Peyer's patch (tissue), 4 donors: ENCODE results near the gene KIF21B. TPM values are rescaled to one million over a fixed set of nuclear protein-coding genes. Genes with fewer than 3 reads are reported as not detected.

Experiments
- DNase-seq, 3 donors: peaks; one replicate each; pipeline ENCODE4 v3.0.0-alpha.2; 2017 to 2019
- H3K27ac ChIP-seq, 4 donors: fragments of 200-600 bp; sonication (generic); one replicate each; pipeline ENCODE4 v1.5.1; 2016 to 2019
- H3K27me3 ChIP-seq, 2 donors: fragments of 200-600 bp; sonication (generic); one replicate each; pipeline ENCODE4 v1.5.1; 2019
- H3K36me3 ChIP-seq, 3 donors: fragments of 200-600 bp; sonication (generic); one replicate each; pipeline ENCODE4 v1.5.1; 2016 to 2019
- H3K4me1 ChIP-seq, 4 donors: fragments of 200-600 bp; sonication (generic); one replicate each; pipeline ENCODE4 v1.5.1; 2016 to 2019
- H3K4me3 ChIP-seq, 4 donors: fragments of 200-600 bp; sonication (generic); 1 replicate in 3 of 4; 2 replicates in 1 of 4; pipeline ENCODE4 v1.5.1; 2016 to 2019; ENCODE audit warnings: mild to moderate bottlenecking in 1 of 4
- H3K9me3 ChIP-seq, 4 donors: fragments of 200-600 bp; sonication (generic); one replicate each; pipeline ENCODE4 v1.5.1; 2016 to 2019; ENCODE audit warnings: mild to moderate bottlenecking in 1 of 4
- POLR2A ChIP-seq, 2 donors: fragments of 450-650 bp; IDR thresholded peaks; one replicate each; pipeline ENCODE4 v1.5.1; 2017; ENCODE audit warnings: antibody characterized with exemption in 2 of 2, mild to moderate bottlenecking in 2 of 2, moderate library complexity in 2 of 2
- total RNA-seq, 4 donors: library from RNA; depleted of rRNA; stranded (reverse); fragments of >200 nt; gene quantifications; one replicate each; pipeline ENCODE4 v1.1.0, GENCODE V29; 2016
- TF ChIP-seq, protein P1 (sequence below), 6 experiments: fragments of 450-650 bp in 4 of 6; fragments of 200-600 bp in 2 of 6; sonication (generic) in 1 of 6; IDR thresholded peaks; one replicate each; pipeline ENCODE4 v1.5.1; 2017 to 2019; ENCODE audit warnings: antibody characterized with exemption in 6 of 6, mild to moderate bottlenecking in 3 of 6, moderate library complexity in 1 of 6

Gene KIF21B
- total RNA-seq, 4 donors from 2014 or later = 6.7 to 19.0 (median 13.3) TPM

DNA sequence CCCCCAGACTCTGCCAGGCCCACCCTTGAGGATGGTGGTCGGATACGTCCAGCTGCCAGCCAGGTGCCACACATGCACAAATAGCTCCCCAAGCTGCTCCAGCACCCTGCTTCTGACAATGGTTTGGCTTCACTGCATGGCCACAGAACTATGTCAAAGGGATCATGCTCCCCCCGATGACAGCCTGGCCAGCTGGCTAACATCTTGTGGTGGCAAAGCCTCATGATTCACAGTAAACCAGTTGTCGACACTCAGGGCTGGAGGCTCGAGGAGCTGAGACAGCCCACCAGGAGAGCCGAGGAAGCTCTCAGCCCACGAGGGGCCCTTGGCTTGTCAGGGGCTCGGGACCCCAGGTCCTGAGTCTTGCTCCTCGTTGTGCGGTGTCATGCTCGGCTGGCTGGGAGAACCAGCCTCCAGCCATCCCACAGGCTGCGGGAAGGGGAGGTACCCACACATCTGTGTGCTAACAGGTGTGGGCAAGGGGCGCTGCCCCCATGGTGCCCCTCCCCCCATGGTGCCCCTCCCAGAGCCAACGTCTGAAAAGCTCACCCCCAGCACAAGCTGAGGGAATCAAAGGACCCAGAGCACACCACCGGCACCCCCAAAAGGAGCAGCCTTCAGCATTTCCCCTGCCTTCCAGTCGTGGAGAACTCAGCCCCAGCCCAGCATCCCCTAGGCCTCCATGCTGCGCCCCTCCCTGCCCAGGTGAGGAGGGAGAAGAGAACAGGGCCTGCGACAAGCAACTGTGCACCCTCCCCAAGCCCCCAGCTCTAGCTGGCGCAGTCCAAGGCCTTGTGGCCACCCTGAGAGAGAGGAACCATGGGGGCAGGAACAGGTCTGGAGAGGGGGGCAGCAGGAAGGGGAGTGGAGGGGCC is 41.2 kb downstream of the KIF21B start:
- Histone ChIP-seq H3K4me1 (no peaks in the 10 kb centered on the region), H3K27me3 (no peaks in the 10 kb centered on the region), H3K4me3 (no peak overlapping the region), H3K27ac (no peak overlapping the region), H3K9me3 (no peaks in the 10 kb centered on the region), H3K36me3 (peaks cover 0 to 11% (median 0%) of the 10 kb centered on the region in 3 donors)
- DNase-seq = no peak
- TF ChIP-seq, protein P1, sequence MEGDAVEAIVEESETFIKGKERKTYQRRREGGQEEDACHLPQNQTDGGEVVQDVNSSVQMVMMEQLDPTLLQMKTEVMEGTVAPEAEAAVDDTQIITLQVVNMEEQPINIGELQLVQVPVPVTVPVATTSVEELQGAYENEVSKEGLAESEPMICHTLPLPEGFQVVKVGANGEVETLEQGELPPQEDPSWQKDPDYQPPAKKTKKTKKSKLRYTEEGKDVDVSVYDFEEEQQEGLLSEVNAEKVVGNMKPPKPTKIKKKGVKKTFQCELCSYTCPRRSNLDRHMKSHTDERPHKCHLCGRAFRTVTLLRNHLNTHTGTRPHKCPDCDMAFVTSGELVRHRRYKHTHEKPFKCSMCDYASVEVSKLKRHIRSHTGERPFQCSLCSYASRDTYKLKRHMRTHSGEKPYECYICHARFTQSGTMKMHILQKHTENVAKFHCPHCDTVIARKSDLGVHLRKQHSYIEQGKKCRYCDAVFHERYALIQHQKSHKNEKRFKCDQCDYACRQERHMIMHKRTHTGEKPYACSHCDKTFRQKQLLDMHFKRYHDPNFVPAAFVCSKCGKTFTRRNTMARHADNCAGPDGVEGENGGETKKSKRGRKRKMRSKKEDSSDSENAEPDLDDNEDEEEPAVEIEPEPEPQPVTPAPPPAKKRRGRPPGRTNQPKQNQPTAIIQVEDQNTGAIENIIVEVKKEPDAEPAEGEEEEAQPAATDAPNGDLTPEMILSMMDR (IDR thresholded peaks at IDR 0.05) = no peak
- TF ChIP-seq POLR2A (IDR thresholded peaks at IDR 0.05) = no peak

DNA sequence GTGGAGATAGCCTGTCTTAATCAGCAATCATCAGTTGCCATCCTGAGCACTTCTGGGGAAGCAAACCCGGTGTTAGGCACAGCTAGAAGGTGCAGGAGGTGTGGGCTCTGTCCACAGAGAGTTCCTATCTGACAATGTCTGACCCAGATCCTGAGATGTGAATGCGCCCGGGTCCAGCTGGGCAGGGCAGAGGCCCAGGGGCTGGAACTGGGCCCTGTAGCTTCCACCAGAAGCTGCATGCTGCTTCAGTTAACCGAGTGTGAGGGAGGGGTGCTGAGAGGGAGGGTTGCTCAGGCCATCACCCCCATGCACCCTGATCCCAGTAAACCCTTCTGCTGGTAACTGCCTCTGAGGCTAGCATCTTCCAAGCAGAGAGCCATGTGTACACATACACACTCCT is 42.2 kb downstream of the KIF21B start:
- DNase-seq = no peak
- no peak overlapping the region for H3K27ac ChIP-seq
- H3K36me3 ChIP-seq = peaks cover 0 to under 1% (median 0%) of the 10 kb centered on the region in 3 donors
- H3K27me3 ChIP-seq = no peaks in the 10 kb centered on the region
- no peaks in the 10 kb centered on the region for H3K9me3 ChIP-seq
- no peak for TF ChIP-seq POLR2A (IDR thresholded peaks at IDR 0.05)
- TF ChIP-seq, protein P1 (IDR thresholded peaks at IDR 0.05) = no peak
- no peaks in the 10 kb centered on the region for H3K4me1 ChIP-seq
- no peak overlapping the region for H3K4me3 ChIP-seq

DNA sequence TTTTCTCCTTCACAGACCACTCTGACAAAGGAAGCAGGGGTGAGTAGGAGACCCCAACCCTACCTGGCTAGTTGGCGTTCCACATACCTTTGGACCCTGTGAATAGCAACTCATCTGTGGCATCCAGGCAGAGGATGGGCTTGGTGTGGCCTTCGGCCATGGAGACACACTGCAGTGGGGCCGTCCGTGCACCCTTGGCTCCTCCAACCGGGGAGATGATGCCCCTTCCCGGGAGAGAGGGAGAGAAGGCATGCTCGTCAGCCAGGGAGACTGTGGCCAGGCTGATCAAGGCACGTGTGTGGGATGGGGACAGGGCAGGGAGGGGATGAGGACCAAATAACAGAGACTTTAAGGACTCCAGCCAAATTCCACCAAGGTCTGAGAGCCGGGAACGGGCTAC is 42.6 kb downstream of the KIF21B start:
- H3K9me3 ChIP-seq = no peaks in the 10 kb centered on the region
- no peaks in the 10 kb centered on the region for H3K27me3 ChIP-seq
- H3K27ac ChIP-seq = no peak overlapping the region

DNA sequence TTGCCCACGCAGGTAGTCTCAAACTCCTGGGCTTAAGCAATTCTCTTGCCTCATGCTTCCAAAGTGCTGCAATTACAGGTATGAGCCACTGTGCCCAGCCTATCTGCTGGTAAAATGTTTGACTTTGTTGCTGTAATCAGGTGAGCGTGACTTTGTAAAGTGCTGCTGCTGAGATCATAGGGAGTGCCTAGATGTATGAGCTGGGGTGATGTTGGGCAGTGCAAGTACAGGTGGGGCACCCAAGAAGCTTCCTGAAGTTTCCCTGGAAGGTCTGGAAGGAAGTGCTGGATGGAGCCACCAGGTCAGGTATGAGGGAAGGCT is 43.1 kb downstream of the KIF21B start:
- TF ChIP-seq, protein P1 (IDR thresholded peaks at IDR 0.05) = no peak
- no peak for TF ChIP-seq POLR2A (IDR thresholded peaks at IDR 0.05)
- no peaks in the 10 kb centered on the region for H3K27me3 ChIP-seq
- no peak overlapping the region for H3K27ac ChIP-seq
- no peaks in the 10 kb centered on the region for H3K4me1 ChIP-seq
- DNase-seq = no peak
- H3K36me3 ChIP-seq = no peaks in the 10 kb centered on the region
- H3K9me3 ChIP-seq = no peaks in the 10 kb centered on the region
- no peak overlapping the region for H3K4me3 ChIP-seq

More for the DNA sequence above, 42.6 kb downstream of the KIF21B start:
- DNase-seq = no peak
- TF ChIP-seq, protein P1 (IDR thresholded peaks at IDR 0.05) = no peak
- TF ChIP-seq POLR2A (IDR thresholded peaks at IDR 0.05) = no peak
- Histone ChIP-seq H3K4me3 (no peak overlapping the region), H3K4me1 (no peaks in the 10 kb centered on the region), H3K36me3 (no peaks in the 10 kb centered on the region)

DNA sequence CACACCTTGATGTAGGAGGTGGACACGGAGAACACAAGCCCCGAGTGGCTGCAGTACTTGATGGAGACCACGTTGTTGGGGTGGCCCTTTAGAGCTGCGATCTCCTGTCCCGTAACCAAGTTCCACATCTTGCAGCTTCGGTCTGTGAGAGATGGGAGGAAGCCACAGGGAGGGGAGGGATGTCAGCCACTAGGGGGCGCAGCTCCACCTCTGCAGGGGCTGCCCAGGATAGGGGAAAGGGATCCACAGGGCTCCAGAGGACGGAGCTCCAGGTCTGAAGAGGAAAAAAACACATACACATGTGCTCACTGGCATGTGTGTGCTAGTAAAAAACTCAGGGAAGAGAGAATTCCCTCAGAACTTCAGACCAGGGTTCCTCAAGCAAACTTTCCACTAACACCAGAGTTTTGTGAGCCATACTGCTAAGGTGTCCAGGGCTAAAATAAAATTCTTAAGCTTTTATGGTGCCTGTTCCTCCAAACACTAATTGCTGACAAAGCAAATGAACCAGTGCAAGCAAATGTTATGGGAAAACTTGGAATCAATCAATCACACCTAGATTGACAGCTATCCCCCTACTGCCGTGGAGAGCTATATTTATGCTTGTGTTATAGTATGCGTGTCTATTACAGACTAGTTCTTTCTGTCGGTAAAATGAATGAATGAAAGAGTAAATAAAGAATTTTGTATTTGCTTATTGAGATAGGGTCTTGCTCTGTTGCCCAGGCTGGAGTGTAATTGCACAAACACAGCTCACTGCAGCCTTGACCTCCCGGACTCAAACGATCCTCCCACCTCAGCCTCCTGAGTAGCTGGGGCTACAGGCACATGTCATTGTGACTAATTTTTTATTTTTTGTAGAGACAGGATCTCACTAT is 43.7 kb downstream of the KIF21B start:
- Histone ChIP-seq H3K9me3 (no peaks in the 10 kb centered on the region), H3K27ac (no peak overlapping the region), H3K36me3 (no peaks in the 10 kb centered on the region), H3K4me3 (no peak overlapping the region), H3K4me1 (no peaks in the 10 kb centered on the region), H3K27me3 (no peaks in the 10 kb centered on the region)
- DNase-seq = peak; percentile 45 to 75 (median 64)
- no peak for TF ChIP-seq POLR2A (IDR thresholded peaks at IDR 0.05)
- TF ChIP-seq, protein P1 (IDR thresholded peaks at IDR 0.05) = peak in 5 of 6 experiments; percentile 44 to 59 (median 50)
